NOMO-1 treated with DMSO at 0.1 percent for 48 hours (cell line): ENCODE measurements around the gene CENPO.
A peak's percentile ranks its signal among the peaks of the same experiment; 100 is the strongest.
"Not testable (repeated sequence)": the region's sequence is repeated elsewhere in the genome, so short reads cannot be mapped to it uniquely, and the experiment has no call there.

Experiments
- DNase-seq: peaks from one replicate; lab custom pipeline; 2025; ENCODE audit not compliant: unreplicated experiment; lab: John Stamatoyannopoulos, UW

The CENPO gene

DNA sequence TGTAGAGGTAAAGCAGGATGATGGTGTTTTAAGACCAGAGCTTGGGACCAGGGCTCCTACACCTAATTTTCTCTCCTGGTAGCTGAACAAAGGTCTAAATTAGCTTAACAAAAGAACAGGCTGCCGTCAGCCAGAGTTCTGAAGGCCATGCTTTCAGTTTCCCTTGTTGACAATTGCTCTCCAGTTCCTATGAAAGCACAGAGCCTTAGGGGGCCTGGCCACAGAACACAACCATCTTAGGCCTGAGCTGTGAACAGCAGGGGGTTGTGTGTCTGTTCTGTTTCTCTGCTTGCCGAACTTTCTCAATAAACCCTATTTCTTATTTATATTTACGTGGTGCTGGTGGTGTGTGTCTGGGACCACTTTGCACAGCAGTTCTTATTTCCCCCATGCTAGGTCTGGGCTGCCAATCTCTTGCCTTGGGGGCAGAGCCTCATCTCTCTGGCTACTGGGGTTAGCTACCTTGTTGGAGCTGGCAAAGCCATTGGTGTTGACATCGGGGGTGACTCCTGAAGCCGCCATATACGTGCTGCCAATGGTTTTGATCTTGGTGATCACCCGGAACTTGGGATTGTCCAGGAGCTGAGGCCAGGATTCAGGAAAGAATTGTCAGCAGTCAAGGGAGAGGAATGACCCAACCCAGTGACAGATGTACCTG, 29.0 kb downstream of the CENPO start:
- DNase-seq, result no peak

DNA sequence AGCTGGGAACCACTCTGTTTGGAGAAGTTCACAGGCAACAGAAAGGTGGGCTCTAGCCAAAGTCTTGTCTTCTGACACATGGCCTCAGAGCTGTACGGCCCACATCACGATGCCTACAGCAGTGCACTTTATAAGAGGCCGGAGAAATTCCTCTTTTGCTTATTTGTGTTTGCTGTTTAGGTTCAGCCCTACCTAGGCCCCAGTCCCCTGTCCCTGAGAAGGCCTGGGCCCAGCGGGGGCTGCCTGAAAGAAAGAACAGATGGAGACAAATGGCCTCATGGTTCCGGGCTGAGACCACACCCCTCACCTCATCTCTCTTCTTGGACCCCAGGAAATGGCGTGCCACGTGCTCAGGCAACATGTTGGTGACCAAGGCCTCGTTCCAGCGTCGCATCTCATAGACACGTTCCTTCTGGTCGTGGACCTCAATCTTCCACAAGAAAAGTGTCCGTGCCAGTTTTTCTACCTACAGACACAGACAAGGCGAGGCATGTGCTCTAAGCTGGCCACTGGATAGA, 30.9 kb downstream of the CENPO start:
- no peak for DNase-seq

GRCh38 chr2:24824966-24825882, 32.0 kb downstream of the CENPO start:
- DNase-seq, result peak; percentile 2

DNA sequence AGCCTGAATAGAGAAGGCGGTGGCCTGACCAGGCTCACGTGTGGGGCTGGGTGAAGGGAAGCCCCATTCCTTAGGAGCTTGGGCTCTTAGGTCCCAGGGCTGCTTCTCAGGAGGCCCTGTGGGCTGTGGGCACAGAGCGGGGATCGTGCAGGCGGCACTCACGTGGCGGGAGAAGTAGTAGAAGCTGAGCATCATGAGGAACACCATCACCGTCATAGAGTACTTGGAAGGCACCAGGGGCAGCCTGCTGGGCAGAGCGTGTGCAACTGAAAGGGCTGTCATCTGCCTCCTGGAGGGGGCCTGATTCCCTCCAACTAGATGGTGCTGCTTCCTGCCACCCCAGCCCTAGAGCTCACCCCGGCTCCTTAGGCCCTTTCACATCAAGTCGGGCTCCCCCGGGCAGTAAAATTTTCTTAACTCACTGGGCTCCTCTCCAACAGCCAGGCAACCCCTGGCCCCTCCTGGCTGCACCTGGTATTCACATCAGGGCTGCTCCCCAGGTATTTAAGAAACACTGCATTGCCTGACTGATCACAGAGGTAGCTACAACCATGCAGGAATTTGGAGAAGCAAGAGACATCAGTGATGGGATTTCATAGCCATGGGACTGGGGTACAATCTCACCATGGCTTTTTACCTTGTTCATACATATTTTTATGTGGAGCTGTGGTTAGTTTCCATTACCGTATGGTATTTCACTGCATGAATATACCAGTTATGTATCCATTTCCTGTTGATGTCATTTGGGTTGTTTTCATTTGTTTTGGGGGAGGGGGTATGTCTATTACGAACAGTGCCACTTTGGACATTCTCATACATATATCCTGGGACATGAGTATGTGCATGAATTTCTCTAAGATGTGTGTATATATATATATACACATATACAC, 32.9 kb downstream of the CENPO start:
- DNase-seq, result no peak

GRCh38 chr2:24826773-24827145, 33.5 kb downstream of the CENPO start:
- DNase-seq, result no peak

DNA sequence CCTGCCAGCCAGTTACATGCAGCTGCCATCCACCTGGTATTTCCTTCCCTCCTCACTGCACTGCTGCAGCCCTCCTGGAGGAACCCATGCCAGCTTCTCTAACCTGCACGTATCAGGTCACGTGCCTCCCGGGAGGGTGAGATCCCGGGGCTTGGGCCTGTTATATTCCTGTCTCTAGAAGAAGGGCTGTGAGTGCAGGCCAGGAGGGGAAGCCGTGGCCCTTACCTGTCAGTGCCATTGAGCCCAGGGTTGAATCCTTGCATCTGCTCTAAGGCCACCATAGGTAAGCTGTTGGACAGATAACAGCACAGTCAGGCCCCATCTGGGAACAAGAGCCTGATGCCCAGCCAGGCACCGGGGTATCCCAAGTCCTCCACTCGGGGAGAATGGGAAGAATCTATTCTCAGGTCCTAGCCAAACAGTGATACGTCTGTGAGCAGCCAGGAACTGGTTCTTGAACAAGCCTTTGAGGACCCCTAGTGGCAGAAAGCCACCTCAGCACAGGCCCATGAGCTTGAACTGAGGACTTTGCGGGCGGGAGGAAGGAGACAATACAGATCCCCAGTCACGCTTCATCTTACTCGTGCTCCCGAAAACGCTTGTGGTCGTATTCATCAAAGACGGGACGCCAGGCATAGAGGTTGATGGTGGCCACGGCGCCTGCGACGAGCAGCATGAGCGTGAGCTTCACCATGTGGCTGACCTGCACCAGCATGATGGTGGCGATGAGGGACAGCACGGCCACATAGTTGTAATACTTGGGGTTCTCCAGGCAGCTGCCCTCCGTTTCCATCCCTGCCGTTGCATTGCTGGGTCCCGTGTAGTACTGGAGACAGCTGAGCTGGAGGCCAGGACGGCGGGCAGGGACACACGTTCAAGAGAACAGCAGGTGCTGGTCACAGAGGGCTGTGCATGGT, 34.4 kb downstream of the CENPO start:
- peak; percentile 34 for DNase-seq

DNA sequence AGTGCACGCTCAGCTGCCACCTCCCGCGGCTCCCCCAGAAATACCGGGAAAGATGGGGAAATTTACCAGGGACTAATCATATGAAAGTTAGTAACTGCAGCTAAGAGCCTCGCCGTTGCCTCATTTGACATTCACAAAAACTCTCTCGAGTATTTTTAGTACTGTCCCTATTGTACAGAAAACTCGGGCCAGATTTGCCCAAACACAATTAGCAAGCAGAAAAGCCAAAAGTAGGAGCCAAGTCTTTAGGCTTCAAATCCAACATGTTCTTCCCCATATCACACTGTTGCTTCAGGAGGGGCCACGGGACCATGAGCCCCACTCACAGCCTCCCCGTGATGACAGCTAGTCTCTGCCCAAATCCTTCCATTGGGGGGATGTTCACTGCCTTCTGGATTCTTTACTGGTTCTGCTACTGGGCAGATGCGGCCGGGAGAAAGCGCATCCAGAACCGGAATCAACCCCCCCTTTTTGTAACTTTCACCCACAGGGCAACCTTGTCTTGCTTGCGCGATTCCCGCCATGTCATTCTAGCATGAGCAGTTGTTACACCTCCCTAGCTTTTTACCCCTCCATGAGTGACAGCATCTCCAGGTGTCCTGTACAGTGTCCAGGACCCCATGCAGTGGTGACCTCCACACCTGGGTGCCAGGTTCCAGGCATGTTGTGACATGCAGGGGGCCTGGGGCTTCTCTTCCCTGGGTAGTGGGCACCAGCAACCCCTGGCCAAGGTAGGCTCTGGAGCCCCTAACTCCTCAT, 35.2 kb downstream of the CENPO start:
- DNase-seq, result no peak

DNA sequence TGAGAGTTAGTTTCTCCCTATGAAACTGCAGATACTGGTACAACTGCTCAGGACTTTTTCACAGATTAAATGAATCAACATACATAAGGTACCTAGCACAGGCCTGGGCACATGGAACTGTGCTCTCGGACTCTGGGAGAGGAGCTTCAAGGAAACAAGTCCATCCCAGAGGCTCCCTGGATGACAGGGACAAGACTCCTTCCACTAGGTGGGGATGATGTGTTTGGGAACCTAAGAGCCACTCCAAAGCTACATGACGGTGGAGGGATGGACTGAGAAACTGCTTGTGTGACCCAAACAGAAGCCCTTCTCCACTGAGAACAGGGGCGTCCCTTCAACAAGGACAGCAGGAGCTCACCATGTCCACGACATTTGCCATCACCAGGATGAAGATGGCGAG, 37.1 kb downstream of the CENPO start:
- DNase-seq, result no peak

DNA sequence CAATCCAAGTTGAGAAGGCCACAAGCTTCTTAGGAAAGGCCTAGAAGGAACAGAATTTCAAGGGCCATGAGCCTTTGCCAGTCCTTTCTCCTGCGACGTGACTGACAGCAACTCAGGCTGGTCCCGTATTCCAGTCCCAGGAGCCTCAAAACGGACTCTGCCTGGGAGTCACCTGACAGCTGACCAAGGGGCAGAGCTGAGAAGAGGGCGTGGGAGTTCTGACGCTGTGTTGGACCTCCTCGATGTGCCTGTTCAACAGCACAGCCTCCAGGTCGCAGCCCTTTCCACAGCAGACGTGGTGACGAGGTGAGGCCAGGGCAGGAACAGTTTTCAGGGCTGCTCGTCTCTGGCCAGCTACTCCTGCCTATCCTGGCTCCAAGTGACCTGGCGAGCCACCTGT, 37.6 kb downstream of the CENPO start:
- no peak for DNase-seq

DNA sequence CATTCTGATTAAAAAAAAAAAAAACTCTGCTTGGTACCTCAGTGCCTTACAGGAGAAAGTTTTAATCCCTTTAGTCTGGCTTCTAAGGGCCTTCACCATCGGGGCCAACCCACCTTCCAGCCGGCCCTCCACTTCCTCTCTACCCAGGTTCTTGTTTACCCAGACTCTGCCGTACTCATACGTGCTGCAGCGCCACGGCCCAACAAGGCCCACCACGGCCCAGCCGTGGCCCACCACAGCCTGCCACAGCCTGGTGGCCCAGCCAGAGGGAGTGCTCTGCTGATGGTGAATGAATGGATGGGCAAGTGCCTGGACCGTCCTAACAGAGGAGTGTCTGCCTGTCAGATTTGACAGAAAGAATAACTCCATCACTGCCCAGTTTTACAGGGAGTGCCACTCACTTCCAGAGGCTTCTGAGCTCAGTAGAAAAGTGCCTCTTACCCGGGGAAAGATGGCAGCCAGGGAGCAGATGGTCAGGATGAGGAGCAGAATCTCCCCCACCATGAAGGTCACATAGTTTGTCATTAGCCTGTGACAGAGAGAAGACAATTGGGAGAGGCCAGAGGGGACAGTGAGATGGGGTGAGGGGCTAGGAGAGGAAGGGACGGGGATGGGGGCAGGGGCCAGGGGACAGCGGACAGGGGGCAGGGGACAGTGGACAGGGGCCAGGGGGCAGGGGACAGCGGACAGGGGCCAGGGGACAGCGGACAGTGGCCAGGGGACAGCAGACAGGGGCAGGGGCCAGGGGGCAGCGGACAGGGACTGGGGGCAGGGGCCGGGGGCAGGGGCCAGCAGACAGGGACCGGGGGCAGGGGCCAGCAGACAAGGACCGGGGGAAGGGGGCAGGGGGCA, 38.2 kb downstream of the CENPO start:
- DNase-seq, result no peak

- DNase-seq, result no peak
These were observed 38.8 kb downstream of the CENPO start for GRCh38 chr2:24832073-24832461.

GRCh38 chr2:24832521-24832920, 39.3 kb downstream of the CENPO start:
- DNase-seq, result no peak

DNA sequence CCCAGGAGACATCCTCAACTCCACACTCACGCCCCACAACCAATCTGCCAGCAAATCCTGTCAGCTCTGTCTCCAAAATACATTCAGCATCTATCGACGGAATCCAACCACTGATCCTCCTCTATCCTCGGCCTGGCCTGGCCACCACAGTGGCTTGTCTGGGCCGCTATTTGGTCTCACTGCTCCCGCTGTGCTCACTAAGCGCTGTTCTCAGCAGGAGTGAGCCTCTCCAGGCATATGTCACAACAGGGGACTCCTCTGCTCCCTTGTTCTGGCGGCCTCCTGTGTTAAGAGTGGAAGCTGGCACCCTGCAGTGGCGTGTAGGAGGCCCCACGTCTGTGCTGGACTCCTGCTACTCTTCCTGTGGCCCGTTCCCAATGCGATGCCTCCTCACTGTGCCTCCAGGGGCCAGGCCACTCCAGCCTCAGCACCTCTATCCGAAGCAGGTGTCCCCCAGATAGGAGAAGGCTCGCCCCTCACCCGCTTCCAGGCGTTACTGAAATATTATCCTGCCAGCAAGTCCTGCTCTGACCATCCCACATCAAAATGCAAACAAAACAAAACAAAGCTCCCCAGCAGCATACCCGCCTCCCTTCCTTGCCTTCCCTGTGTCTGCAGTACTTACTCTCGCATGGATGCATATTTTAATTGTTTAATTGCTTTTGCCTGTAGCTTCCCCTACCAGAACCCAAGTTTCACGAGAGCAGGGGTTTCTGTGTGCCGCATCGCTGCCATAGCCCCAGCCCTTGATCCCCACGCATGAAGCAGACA, 39.9 kb downstream of the CENPO start:
- DNase-seq, result no peak

DNA sequence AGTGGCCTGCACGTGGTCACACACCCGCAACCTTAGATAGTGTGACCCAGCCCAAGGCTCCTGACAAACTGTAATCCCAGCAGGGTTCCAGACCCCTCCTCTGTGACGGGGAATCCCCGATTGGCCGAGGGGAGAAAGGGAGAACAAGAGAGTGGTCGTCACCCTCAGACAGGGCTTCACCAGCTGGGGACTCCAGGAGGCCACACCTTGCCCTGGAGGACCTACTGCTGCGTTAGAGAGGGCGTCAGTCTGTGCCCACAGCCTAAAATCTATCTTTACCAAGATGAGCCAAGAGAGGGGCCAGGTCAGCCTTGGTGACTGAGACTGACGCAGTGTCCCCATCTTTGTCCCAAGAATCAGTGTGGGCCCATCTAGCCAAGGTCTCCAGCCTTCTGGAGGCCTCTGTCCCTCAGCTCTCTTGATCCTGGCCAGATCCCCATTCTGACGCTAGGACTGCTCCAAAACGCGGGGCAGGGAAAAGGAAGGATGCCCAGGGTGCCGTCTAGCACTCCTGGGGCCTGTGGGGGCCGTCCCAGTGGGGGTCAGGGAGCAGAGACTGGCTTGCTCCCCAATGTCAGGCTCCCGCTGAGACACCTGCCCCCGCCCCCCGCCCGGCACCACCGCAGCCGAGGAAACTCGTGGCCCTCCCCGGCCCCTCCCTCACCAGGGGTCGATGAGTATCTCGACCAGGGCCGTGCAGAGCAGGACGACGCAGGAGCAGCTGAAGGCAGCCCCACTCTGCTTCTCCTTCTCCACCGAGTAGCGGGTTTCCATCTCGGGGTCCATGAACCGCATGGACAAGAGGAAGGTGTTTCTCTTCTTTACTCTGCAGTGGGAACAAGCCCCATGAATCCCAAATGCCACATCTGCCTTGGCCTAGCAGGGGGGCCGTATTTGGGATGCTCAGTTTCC, 40.9 kb downstream of the CENPO start:
- DNase-seq, result no peak

- no peak for DNase-seq
These were observed 41.6 kb downstream of the CENPO start for GRCh38 chr2:24834733-24835395.

DNA sequence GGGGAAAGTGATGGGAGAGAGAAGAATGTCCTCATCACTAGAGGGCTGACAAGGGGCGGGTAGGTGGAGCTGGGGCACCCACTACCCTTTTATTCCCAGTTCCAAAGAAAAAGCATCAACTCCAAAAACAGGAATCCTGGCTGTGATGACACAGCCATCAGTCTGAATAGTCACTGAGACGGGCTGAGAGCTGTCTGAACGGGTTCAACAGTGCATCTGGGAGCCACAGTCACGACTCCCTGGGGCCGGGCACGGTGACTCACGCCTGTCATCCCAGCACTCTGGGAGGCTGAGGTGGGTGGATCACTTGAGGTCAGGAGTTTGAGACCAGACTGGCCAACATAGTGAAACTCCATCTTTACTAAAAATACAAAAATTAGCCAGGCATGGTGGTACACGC, 42.2 kb downstream of the CENPO start:
- DNase-seq, result not testable (repeated sequence)
